Esophagus muscularis mucosa (tissue), 4 donors: ENCODE data around the gene DIPK1B.

Source experiments
- EP300 ChIP-seq: sonication (generic); formaldehyde crosslinking; IDR thresholded peaks from one replicate; pipeline ENCODE4 v1.6.1; 2017; ENCODE audit warnings: antibody characterized with exemption
- POLR2A ChIP-seq: fragments of 450-650 bp; IDR thresholded peaks from one replicate; pipeline ENCODE4 v1.6.1; 2017; ENCODE audit warnings: antibody characterized with exemption, moderate library complexity, mild to moderate bottlenecking, low read depth
- POLR2AphosphoS5 ChIP-seq, 2 donors: sonication (generic); formaldehyde crosslinking; IDR thresholded peaks; one replicate each; pipeline ENCODE4 v1.6.1; 2017; ENCODE audit warnings: antibody characterized with exemption in 2 of 2
- TF ChIP-seq, protein P1 (sequence below), 3 experiments: fragments of 200-600 bp in 2 of 3; fragments of 450-650 bp in 1 of 3; sonication (generic) in 2 of 3; IDR thresholded peaks; one replicate each; pipeline ENCODE4 v1.5.1; 2017 to 2019; ENCODE audit warnings: antibody characterized with exemption in 3 of 3, mild to moderate bottlenecking in 2 of 3, moderate library complexity in 1 of 3

- TF ChIP-seq, protein P1, sequence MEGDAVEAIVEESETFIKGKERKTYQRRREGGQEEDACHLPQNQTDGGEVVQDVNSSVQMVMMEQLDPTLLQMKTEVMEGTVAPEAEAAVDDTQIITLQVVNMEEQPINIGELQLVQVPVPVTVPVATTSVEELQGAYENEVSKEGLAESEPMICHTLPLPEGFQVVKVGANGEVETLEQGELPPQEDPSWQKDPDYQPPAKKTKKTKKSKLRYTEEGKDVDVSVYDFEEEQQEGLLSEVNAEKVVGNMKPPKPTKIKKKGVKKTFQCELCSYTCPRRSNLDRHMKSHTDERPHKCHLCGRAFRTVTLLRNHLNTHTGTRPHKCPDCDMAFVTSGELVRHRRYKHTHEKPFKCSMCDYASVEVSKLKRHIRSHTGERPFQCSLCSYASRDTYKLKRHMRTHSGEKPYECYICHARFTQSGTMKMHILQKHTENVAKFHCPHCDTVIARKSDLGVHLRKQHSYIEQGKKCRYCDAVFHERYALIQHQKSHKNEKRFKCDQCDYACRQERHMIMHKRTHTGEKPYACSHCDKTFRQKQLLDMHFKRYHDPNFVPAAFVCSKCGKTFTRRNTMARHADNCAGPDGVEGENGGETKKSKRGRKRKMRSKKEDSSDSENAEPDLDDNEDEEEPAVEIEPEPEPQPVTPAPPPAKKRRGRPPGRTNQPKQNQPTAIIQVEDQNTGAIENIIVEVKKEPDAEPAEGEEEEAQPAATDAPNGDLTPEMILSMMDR (IDR thresholded peaks at IDR 0.05), result no peak
- TF ChIP-seq POLR2A, result no peak
- no peak for TF ChIP-seq POLR2AphosphoS5 (IDR thresholded peaks at IDR 0.05)
- no peak for TF ChIP-seq EP300
These were observed 10.7 kb upstream of the DIPK1B start for GRCh38 chr9:136701668-136702053.
